ENCODE results near the gene MAP7.

- TF ChIP-seq CTCF (IDR thresholded peaks at IDR 0.05 in 8 of 11, conservative IDR thresholded peaks at IDR 0.05 in 3 of 11) (no peak), POLR2AphosphoS5 (IDR thresholded peaks at IDR 0.05) (no peak), POLR2A (IDR thresholded peaks at IDR 0.05) (no peak)
Observed at GRCh38 chr6:136438441-136438840, 111.8 kb downstream of the MAP7 start.
